Testis (tissue), 3 donors: ENCODE data around the gene FOXN3. TPM values are rescaled to one million over a fixed set of nuclear protein-coding genes. Genes with fewer than 3 reads are reported as not detected.

ENCODE experiments used
- DNase-seq: peaks from one replicate; pipeline ENCODE4 v3.0.0-alpha.2; 2019
- H3K27ac ChIP-seq, 2 donors: fragments of 200-600 bp; sonication (generic); one replicate each; pipeline ENCODE4 v1.5.1; 2019
- H3K27me3 ChIP-seq: fragments of 200-600 bp; sonication (generic); one replicate; pipeline ENCODE4 v1.5.1; 2019
- H3K36me3 ChIP-seq: fragments of 200-600 bp; sonication (generic); one replicate; pipeline ENCODE4 v1.5.1; 2017; ENCODE audit warnings: low read depth; ENCODE audit errors: missing control alignments
- H3K4me1 ChIP-seq: fragments of 200-600 bp; sonication (generic); one replicate; pipeline ENCODE4 v1.5.1; 2019
- H3K4me3 ChIP-seq, 2 donors: fragments of 200-600 bp; sonication (generic); one replicate each; pipeline ENCODE4 v1.5.1; 2017 to 2019
- H3K9me3 ChIP-seq: fragments of 200-600 bp; sonication (generic); one replicate; pipeline ENCODE4 v1.5.1; 2017
- CTCF ChIP-seq, 3 experiments: fragments of 450-650 bp in 2 of 3; fragments of 200-600 bp in 1 of 3; sonication (generic) in 1 of 3; IDR thresholded peaks; one replicate each; pipeline ENCODE4 v1.5.1; 2016 to 2019; ENCODE audit warnings: antibody characterized with exemption in 3 of 3, mild to moderate bottlenecking in 2 of 3, moderate library complexity in 1 of 3
- POLR2A ChIP-seq: fragments of 450-650 bp; IDR thresholded peaks from one replicate; pipeline ENCODE4 v1.6.1; 2017; ENCODE audit warnings: antibody characterized with exemption, mild to moderate bottlenecking, moderate library complexity
- WGBS, 2 donors: methylation state at CpG; one replicate each; pipeline ENCODE4 v1.1.5; 2018; 5-methylcytosine and 5-hydroxymethylcytosine counted together
- intact Hi-C: fragments of 100-400 bp; cut with DNase I; formaldehyde crosslinking; loops from one replicate; pipeline ENCODE4 v1.15.1; 2023; ENCODE audit warnings: low total_unique reads
- polyA plus RNA-seq: library from polyadenylated mRNA; stranded (reverse); fragments of 350-450 nt; fragmentation: Illumina TruSeq; extraction: RNeasy Lipid Tissue Mini Kit (QIAGEN cat#74804); gene quantifications from one replicate; pipeline ENCODE4 v1.2.3, GENCODE V29; 2014; ENCODE audit warnings: low read depth, low replicate concordance; ENCODE audit not compliant: insufficient read depth
- total RNA-seq, 2 donors: library from RNA; depleted of rRNA; stranded (reverse); fragments of >200 nt; gene quantifications; one replicate each; pipeline ENCODE4 v1.2.3, GENCODE V29; 2016

FOXN3 gene
- total and polyA plus RNA-seq, 3 donors from 2014 or later = 40.7 to 103 (median 100) TPM

GRCh38 chr14:89307409-89307808 lies 109.6 kb downstream of the FOXN3 start:
- H3K4me3 ChIP-seq = no peak overlapping the region
- DNase-seq = no peak
- 90 to 93% methylated on average over 8 of the region's 8 CpGs for WGBS, 2 donors
- H3K27ac ChIP-seq = no peak overlapping the region
- no peaks in the 10 kb centered on the region for H3K36me3 ChIP-seq
- no peaks in the 10 kb centered on the region for H3K9me3 ChIP-seq
- H3K4me1 ChIP-seq = peaks cover 33% of the 10 kb centered on the region
- H3K27me3 ChIP-seq = no peaks in the 10 kb centered on the region
- intact Hi-C loops = no loop called here
- no peak for TF ChIP-seq CTCF (IDR thresholded peaks at IDR 0.05)
- no peak for TF ChIP-seq POLR2A

GRCh38 chr14:89304972-89305703 lies 111.9 kb downstream of the FOXN3 start:
- intact Hi-C loops = no loop called here
- Histone ChIP-seq H3K27ac (peak overlapping the region; percentile 76 to 88), H3K9me3 (no peaks in the 10 kb centered on the region), H3K4me3 (no peak overlapping the region), H3K27me3 (no peaks in the 10 kb centered on the region), H3K4me1 (peaks cover 33% of the 10 kb centered on the region), H3K36me3 (no peaks in the 10 kb centered on the region)
- WGBS, 2 donors = 60 to 62% methylated on average over 16 of the region's 16 CpGs
- no peak for TF ChIP-seq POLR2A
- no peak for TF ChIP-seq CTCF (IDR thresholded peaks at IDR 0.05)
- no peak for DNase-seq

GRCh38 chr14:89304561-89304960 lies 112.5 kb downstream of the FOXN3 start:
- Histone ChIP-seq H3K9me3 (no peaks in the 10 kb centered on the region), H3K4me3 (no peak overlapping the region), H3K27ac (peak overlapping the region; percentile 76 to 88), H3K4me1 (peaks cover 33% of the 10 kb centered on the region), H3K36me3 (no peaks in the 10 kb centered on the region), H3K27me3 (no peaks in the 10 kb centered on the region)
- TF ChIP-seq POLR2A (no peak), CTCF (IDR thresholded peaks at IDR 0.05) (no peak)
- 61 to 64% methylated on average over 6 of the region's 6 CpGs for WGBS, 2 donors
- DNase-seq = no peak
- intact Hi-C loops = no loop called here

GRCh38 chr14:89303456-89304435 lies 113.3 kb downstream of the FOXN3 start:
- WGBS, 2 donors = 29 to 30% methylated on average over 12 to 14 of the region's 14 CpGs
- peak; percentile 64 for DNase-seq
- TF ChIP-seq CTCF (IDR thresholded peaks at IDR 0.05) (no peak), POLR2A (no peak)
- Histone ChIP-seq H3K4me1 (peaks cover 33% of the 10 kb centered on the region), H3K36me3 (no peaks in the 10 kb centered on the region), H3K4me3 (no peak overlapping the region), H3K27me3 (no peaks in the 10 kb centered on the region), H3K27ac (peak overlapping the region; percentile 76 to 88), H3K9me3 (no peaks in the 10 kb centered on the region)
- intact Hi-C loops = no loop called here
